Activated CD8-positive, alpha-beta T cell treated with anti-CD3 and anti-CD28 coated beads, Interleukin-2, amount 10 ng/mL, durations not matched to agents 7 days and 5 days (primary cell): ENCODE measurements around the gene UBTD2. TPM values are rescaled to one million over a fixed set of nuclear protein-coding genes. Genes with fewer than 3 reads are reported as not detected.

Source experiments
- ATAC-seq: fragments of 150-1000 bp; cut with Tn5 transposase; one replicate; pipeline ENCODE4 v1.10.0; 2021; ENCODE audit warnings: moderate library complexity
- CTCF ChIA-PET: fragments of 350-600 bp; sonication (Branson Sonifier 250); formaldehyde crosslinking; loops from one replicate; lab custom pipeline; 2021; ENCODE audit warnings: antibody characterized with exemption; lab: Charles Lee
- POLR2A ChIA-PET: fragments of 350-600 bp; sonication (Branson Sonifier 250); formaldehyde crosslinking; loops from one replicate; lab custom pipeline; 2021; ENCODE audit warnings: antibody characterized with exemption; lab: Charles Lee
- DNase-seq: peaks from one replicate; pipeline ENCODE4 v3.0.0-alpha.2; 2020
- H3K27ac Mint-ChIP-seq: one replicate; pipeline ENCODE4 v1.8.0; 2021; ENCODE audit warnings: mild to moderate bottlenecking, mixed read lengths
- H3K27me3 Mint-ChIP-seq: one replicate; pipeline ENCODE4 v1.8.0; 2021; ENCODE audit warnings: low read depth, mixed read lengths
- H3K36me3 Mint-ChIP-seq: one replicate; pipeline ENCODE4 v1.8.0; 2021; ENCODE audit warnings: low read depth, mixed read lengths
- H3K4me1 Mint-ChIP-seq: one replicate; pipeline ENCODE4 v1.8.0; 2021; ENCODE audit warnings: low read depth, mixed read lengths
- H3K4me3 Mint-ChIP-seq: one replicate; pipeline ENCODE4 v1.8.0; 2021; ENCODE audit warnings: mild to moderate bottlenecking, mixed read lengths
- H3K9me3 Mint-ChIP-seq: one replicate; pipeline ENCODE4 v1.8.0; 2022; ENCODE audit warnings: mixed read lengths; ENCODE audit not compliant: insufficient read depth
- total RNA-seq, 2 experiments: library from RNA; stranded (reverse); gene quantifications; one replicate each; pipeline ENCODE4 v1.2.3, GENCODE V29; 2021

The UBTD2 gene
- total RNA-seq, 2 experiments from 2014 or later: 12.0 to 12.8 TPM

DNA sequence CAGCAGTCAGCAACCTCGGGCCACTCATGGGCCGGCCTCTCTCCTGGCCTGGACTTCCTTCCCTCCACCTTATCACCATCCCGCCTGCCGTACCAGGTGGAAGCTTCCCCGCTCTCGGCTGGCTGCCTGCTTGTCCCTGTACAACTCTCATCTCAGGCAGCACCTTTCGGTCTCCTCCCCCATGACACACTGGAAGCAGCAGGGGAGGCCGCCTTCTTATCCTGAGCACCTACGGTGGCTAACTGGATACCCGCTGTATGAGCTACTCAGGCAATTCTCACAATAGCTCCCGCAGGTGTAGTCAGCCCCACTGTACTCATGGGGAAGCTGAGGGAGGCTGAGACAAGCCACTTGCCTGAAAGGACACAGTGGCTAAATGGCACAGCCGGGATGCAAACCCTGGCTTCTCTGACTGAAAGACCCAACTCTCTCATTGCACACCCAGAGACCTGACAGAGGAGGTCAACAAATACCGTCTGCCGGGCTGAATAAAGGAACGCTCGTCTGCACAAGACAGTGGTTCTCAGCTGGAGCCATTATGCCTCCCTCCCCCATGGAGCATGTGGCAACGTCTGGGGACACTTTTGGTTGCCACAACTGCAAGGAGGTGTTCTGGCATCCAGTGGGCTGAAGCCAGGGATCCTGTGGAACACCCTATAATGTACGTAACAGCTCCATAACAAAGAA lies 105.1 kb downstream of the UBTD2 start:
- Mint-ChIP-seq H3K9me3 (no peaks in the 10 kb centered on the region), H3K36me3 (peaks cover 90% of the 10 kb centered on the region), H3K27me3 (no peaks in the 10 kb centered on the region), H3K27ac (peak overlapping the region; percentile 98), H3K4me1 (peaks cover 92% of the 10 kb centered on the region), H3K4me3 (peak overlapping the region; percentile 85)
- CTCF ChIA-PET: interaction anchor here (1.0 to 3.2 kb wide), 9 partner anchors 9 to 115 kb away, joined by 3 to 38 read pairs (median 4); partner anchors contain the start of gene STK10
- POLR2A ChIA-PET: interaction anchor here (0.6 to 4.0 kb wide), 9 partner anchors 9 to 105 kb away, joined by 3 to 36 read pairs (median 4); partner anchors contain the start of gene STK10
- no peak for ATAC-seq
- peak; percentile 62 for DNase-seq

DNA sequence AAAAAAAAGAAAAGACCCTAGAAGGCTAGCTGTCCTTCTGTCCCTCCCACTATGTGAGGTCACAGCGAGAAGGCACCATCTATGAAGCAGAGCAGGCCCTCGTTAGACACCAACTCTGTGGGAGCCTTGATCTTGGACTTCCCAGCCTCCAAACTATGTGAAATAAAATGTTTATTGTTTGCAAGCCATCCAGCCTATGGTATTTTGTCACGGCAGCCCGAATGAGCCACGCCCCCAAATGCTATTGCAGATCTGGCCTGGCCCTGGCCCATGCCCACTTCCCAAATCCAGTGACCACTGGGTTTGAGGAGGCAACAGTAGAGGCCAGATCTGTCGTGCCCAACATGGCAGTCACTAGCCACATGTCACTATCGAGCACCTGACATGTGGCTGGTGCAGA lies 106.4 kb downstream of the UBTD2 start:
- ATAC-seq (no peak), DNase-seq (no peak)
- Mint-ChIP-seq H3K4me3 (peak overlapping the region; percentile 85), H3K4me1 (peaks cover 92% of the 10 kb centered on the region), H3K27ac (peak overlapping the region; percentile 98), H3K9me3 (no peaks in the 10 kb centered on the region), H3K36me3 (peaks cover 86% of the 10 kb centered on the region), H3K27me3 (no peaks in the 10 kb centered on the region)
- ChIA-PET POLR2A (interaction anchor here (4.3 to 5.9 kb wide), 2 partner anchors 9 to 13 kb away, joined by 25 to 307 read pairs; partner anchors contain the start of gene STK10), CTCF (interaction anchor here (5.5 kb wide), 1 partner anchor 10 kb away, joined by 182 read pairs; the partner anchor contains the start of gene STK10)

DNA sequence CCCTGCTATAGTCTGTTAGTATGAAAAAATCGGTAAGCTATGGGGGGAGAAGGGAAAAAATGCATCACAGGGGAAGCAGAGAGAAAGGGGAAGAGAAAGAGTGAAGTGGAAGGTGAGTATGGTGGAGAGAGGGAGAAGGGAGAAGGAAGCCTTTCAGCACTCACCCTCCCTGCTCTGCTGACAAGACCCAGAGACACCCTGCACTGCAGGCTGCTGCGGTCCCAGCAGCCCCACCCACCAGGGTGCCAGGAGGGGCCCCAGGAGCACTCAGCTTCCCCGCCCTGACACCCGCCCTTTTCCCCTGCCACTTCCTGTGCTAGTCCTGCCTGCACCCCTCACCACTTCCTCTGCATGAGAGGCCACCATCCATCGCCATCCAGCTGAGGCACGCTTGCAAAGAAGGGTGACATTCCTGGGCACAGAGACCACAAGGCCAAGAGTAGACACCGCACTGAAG lies 108.3 kb downstream of the UBTD2 start:
- H3K27ac Mint-ChIP-seq: peak overlapping the region; percentile 98
- no peaks in the 10 kb centered on the region for H3K9me3 Mint-ChIP-seq
- H3K27me3 Mint-ChIP-seq: no peaks in the 10 kb centered on the region
- POLR2A ChIA-PET: interaction anchor here (0.6 to 5.9 kb wide), 21 partner anchors 10 to 835 kb away, joined by 3 to 307 read pairs (median 6); partner anchors contain the start of genes FBXW11 and STK10
- ATAC-seq (peak; percentile 78), DNase-seq (peak; percentile 97)
- peaks cover 88% of the 10 kb centered on the region for H3K36me3 Mint-ChIP-seq
- CTCF ChIA-PET: interaction anchor here (0.8 to 5.5 kb wide), 12 partner anchors 11 to 118 kb away, joined by 3 to 182 read pairs (median 5); partner anchors contain the start of genes STK10 and UBTD2
- peaks cover 96% of the 10 kb centered on the region for H3K4me1 Mint-ChIP-seq
- peak overlapping the region; percentile 85 for H3K4me3 Mint-ChIP-seq

DNA sequence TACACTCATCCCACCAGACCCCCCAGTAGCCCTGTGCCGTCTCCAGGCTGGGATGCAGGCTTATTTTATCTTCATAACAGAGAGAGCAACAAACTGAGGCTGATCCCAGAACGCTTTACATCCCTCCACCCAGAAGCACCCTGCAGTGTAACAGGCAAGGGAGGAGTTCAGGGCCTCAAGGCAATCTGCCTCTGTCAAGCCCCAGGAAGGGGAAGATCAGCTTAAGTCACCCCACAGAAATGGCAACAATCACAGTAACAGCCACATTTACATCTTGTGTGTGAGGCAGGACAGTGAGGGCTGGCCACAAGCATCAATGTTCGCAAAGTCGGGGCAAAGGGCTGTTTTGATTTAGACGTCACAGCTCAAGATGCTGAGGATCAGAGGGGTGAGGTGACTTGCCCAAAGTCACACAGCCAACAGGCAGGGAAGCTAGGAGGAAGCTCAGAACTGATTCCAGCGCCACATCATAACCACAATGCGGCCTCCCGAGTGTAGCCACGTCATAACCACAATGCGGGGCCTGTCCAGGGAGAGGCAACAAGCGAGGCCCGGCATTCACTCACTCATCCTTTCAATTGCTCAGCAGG lies 109.9 kb downstream of the UBTD2 start:
- ATAC-seq: peak; percentile 10
- peak overlapping the region; percentile 85 for H3K4me3 Mint-ChIP-seq
- CTCF ChIA-PET: interaction anchor here (0.8 to 5.5 kb wide), 18 partner anchors 9 to 262 kb away, joined by 3 to 182 read pairs (median 4); partner anchors contain the start of genes STK10 and UBTD2
- peaks cover 96% of the 10 kb centered on the region for H3K4me1 Mint-ChIP-seq
- no peaks in the 10 kb centered on the region for H3K27me3 Mint-ChIP-seq
- H3K9me3 Mint-ChIP-seq: no peaks in the 10 kb centered on the region
- DNase-seq: peak; percentile 84
- POLR2A ChIA-PET: interaction anchor here (0.8 to 5.9 kb wide), 13 partner anchors 10 to 167 kb away, joined by 3 to 307 read pairs (median 9); partner anchors contain the start of genes FBXW11 and STK10
- peaks cover 92% of the 10 kb centered on the region for H3K36me3 Mint-ChIP-seq
- peak overlapping the region; percentile 98 for H3K27ac Mint-ChIP-seq

DNA sequence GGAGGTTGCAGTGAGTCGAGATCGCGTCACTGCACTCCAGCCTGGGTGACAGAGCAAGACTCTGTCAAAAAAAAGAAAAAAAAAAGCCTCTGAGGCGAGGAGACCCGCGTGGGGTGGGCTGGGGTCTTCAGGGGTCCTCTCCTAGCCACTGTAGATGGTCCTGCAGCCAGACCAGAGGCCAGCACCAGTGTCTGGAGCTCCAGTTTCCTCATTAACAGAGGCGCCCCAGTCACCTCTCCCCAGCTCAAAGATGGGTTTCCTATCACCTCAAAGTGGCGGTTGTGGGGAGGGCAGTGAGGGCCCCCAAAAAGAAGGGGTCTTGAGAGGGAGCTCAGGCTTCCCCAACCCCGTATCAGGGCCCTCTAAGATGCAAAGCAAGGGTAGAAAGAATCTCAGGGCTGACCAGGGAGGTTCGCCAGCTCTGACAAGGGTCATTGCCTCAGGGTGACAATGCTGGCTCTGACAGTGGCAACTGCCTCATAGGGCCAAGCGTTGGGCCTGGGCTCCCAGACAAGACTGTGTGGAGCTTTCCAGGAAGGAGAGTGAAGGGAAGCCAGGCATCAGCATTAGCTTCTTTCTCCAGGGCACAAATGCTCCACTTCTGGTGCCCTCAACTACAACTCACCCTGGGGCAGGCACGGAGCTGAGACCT lies 110.5 kb downstream of the UBTD2 start:
- no peak for ATAC-seq
- peaks cover 96% of the 10 kb centered on the region for H3K4me1 Mint-ChIP-seq
- no peaks in the 10 kb centered on the region for H3K9me3 Mint-ChIP-seq
- H3K27me3 Mint-ChIP-seq: no peaks in the 10 kb centered on the region
- H3K4me3 Mint-ChIP-seq: peak overlapping the region; percentile 85
- H3K36me3 Mint-ChIP-seq: peaks cover 88% of the 10 kb centered on the region
- H3K27ac Mint-ChIP-seq: peak overlapping the region; percentile 98
- ChIA-PET CTCF (interaction anchor here (0.8 to 5.5 kb wide), 13 partner anchors 9 to 266 kb away, joined by 3 to 182 read pairs (median 6); partner anchors contain the start of genes STK10 and UBTD2), POLR2A (interaction anchor here (0.8 to 5.9 kb wide), 13 partner anchors 9 to 167 kb away, joined by 3 to 307 read pairs (median 8); partner anchors contain the start of genes FBXW11 and STK10)
- DNase-seq: no peak

DNA sequence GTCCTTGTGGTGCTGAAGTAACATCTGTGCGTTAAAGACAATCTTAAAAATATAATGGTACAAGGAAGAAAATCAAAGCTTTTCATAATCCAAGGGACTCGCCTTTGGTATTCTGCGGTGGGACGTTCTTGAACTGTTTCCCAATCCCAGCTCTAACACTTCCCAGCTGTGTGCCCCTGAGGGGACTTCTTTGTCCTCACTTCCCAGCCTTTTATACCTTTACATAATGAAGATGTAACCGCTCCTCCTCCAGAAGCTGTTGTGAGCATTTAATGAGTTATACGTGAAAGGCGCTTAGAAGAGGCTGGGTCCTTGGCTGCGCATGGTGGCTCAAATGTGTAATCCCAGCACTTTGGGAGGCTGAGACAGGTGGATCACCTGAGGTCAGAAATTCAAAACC lies 112.4 kb downstream of the UBTD2 start:
- peaks cover 86% of the 10 kb centered on the region for H3K36me3 Mint-ChIP-seq
- H3K27ac Mint-ChIP-seq: no peak overlapping the region
- DNase-seq (no peak), ATAC-seq (no peak)
- no peaks in the 10 kb centered on the region for H3K9me3 Mint-ChIP-seq
- H3K27me3 Mint-ChIP-seq: no peaks in the 10 kb centered on the region
- H3K4me1 Mint-ChIP-seq: peaks cover 92% of the 10 kb centered on the region
- CTCF ChIA-PET: interaction anchor here (2.5 kb wide), 1 partner anchor 17 kb away, joined by 13 read pairs; the partner anchor contains the start of gene STK10
- POLR2A ChIA-PET: no interaction called here
- H3K4me3 Mint-ChIP-seq: no peak overlapping the region

DNA sequence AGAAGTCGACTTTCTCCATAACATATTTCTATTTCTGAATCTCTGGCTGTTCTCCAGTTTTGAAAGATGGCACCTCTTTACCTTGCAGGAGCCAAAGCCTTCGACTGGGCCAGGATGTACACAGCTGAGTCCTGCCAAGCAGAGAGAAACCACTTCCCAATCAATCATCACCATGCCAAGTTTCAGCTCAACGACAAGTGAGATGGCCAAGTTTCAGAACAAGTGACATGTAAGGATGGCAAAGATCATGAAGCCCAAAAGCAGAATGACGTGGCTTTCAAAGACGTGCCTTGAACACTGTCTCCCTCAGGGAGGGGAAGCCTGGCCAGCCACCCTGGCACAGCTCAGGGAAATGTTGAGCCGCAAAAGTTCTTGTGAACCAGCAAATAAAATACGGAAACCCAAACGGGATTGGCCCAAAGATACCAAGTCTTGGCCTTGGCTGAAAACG lies 113.3 kb downstream of the UBTD2 start:
- POLR2A ChIA-PET: interaction anchor here (1.0 kb wide), 1 partner anchor 16 kb away, joined by 6 read pairs; no protein-coding TSS in a partner anchor
- peaks cover 88% of the 10 kb centered on the region for H3K4me1 Mint-ChIP-seq
- no peaks in the 10 kb centered on the region for H3K9me3 Mint-ChIP-seq
- H3K27me3 Mint-ChIP-seq: no peaks in the 10 kb centered on the region
- DNase-seq (no peak), ATAC-seq (no peak)
- CTCF ChIA-PET: interaction anchor here (1.1 to 2.5 kb wide), 2 partner anchors 16 to 18 kb away, joined by 4 to 13 read pairs; partner anchors contain the start of gene STK10
- peak overlapping the region; percentile 81 for H3K27ac Mint-ChIP-seq
- H3K4me3 Mint-ChIP-seq: no peak overlapping the region
- H3K36me3 Mint-ChIP-seq: peaks cover 79% of the 10 kb centered on the region

DNA sequence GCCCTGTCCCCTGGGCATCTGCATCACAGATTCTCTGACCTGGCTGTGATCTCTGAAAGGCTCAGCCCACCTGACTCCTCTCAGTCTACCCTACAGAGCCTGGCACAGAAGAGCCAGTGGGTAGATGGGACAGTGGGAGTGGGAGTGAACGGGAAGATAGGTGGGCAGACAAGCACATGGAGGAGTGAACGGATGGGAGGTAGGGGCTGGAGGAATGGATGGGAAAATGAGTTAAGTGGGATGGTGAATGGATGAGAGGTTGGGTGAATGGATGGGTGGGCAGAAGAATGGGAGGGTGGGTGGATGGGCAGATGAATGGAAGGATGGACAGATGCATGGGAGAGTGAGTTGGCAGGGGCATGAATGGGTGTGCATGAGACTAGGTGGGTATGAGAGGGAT lies 114.3 kb downstream of the UBTD2 start:
- ATAC-seq: no peak
- Mint-ChIP-seq H3K9me3 (no peaks in the 10 kb centered on the region), H3K27ac (peak overlapping the region; percentile 63), H3K4me3 (no peak overlapping the region), H3K4me1 (peaks cover 84% of the 10 kb centered on the region), H3K27me3 (no peaks in the 10 kb centered on the region), H3K36me3 (peaks cover 74% of the 10 kb centered on the region)
- ChIA-PET CTCF (interaction anchor here (1.1 to 2.5 kb wide), 2 partner anchors 17 to 19 kb away, joined by 4 to 13 read pairs; partner anchors contain the start of gene STK10), POLR2A (interaction anchor here (1.5 kb wide), 1 partner anchor 9 kb away, joined by 4 read pairs; no protein-coding TSS in a partner anchor)
- DNase-seq: no peak

DNA sequence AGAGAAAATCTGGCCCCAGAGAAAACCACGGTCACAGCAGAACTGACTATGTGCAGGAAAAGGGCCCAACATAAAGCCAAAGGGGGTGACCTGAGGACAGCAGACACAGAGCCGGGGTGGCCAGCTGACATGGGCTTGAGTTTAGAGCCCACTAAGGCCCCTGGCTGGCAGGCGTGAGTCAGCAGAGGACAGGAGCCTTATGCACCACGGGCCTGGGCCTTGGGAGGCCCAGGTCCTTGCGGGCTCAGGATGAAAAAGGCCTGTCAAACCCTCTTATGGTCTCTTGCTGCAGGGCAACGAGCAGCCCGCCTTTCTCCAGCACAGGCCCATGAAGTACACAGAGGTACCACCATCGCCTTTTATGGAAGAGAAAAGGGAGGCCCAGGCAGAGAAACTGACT lies 115.3 kb downstream of the UBTD2 start:
- DNase-seq (no peak), ATAC-seq (no peak)
- no peaks in the 10 kb centered on the region for H3K9me3 Mint-ChIP-seq
- ChIA-PET POLR2A (interaction anchor here (1.5 kb wide), 1 partner anchor 10 kb away, joined by 4 read pairs; no protein-coding TSS in a partner anchor), CTCF (no interaction called here)
- H3K4me3 Mint-ChIP-seq: no peak overlapping the region
- H3K36me3 Mint-ChIP-seq: peaks cover 70% of the 10 kb centered on the region
- H3K4me1 Mint-ChIP-seq: peaks cover 80% of the 10 kb centered on the region
- peak overlapping the region; percentile 63 for H3K27ac Mint-ChIP-seq
- no peaks in the 10 kb centered on the region for H3K27me3 Mint-ChIP-seq

DNA sequence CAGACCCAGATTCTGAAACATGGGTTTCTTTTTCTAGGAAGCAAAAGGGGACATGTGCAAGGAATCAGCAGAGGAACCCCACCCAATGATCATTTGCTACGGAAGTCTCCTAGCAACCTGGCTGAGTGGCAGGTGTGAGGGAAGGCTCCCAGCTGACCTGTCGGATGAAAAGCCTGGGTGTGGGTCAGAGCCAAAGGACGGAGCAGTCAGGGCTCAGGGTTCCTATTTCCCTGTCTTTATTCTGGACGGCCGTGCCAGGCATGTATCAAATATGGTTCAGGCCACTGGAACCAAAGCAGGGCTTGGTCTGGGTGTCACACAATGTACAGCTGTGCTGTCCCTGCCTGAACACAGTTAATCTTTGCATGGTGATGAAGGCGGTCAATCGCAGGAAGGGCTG lies 115.7 kb downstream of the UBTD2 start:
- Mint-ChIP-seq H3K4me1 (peaks cover 80% of the 10 kb centered on the region), H3K4me3 (no peak overlapping the region), H3K27me3 (no peaks in the 10 kb centered on the region), H3K9me3 (no peaks in the 10 kb centered on the region), H3K27ac (peak overlapping the region; percentile 18), H3K36me3 (peaks cover 71% of the 10 kb centered on the region)
- no peak for DNase-seq
- ATAC-seq: no peak
- CTCF ChIA-PET: no interaction called here
- POLR2A ChIA-PET: no interaction called here
